ENCODE results near the gene HADH.
"Not testable (repeated sequence)": the region's sequence is repeated elsewhere in the genome, so short reads cannot be mapped to it uniquely, and the experiment has no call there.

Gene HADH

GRCh38 chr4:108031427-108032083 is 41.9 kb downstream of the HADH start:
- peak; percentile 33 to 69 for DNase-seq

- no peak for DNase-seq
These were observed 43.7 kb downstream of the HADH start for GRCh38 chr4:108033348-108033747.

- peak in 1 of 2 experiments; percentile 42 for DNase-seq
These were observed 44.9 kb downstream of the HADH start for GRCh38 chr4:108034565-108034964.

- DNase-seq = no peak
These were observed 46.0 kb downstream of the HADH start for GRCh38 chr4:108035691-108036090.

- DNase-seq = peak; percentile 38 to 76
These were observed 46.5 kb downstream of the HADH start for GRCh38 chr4:108036213-108036612.

GRCh38 chr4:108037884-108038283 is 48.2 kb downstream of the HADH start:
- no peak for DNase-seq

- DNase-seq = no peak
These were observed 53.2 kb downstream of the HADH start for GRCh38 chr4:108042927-108043326.

- no peak for DNase-seq
These were observed 53.8 kb downstream of the HADH start for GRCh38 chr4:108043526-108043925.

GRCh38 chr4:108044951-108045686 is 55.4 kb downstream of the HADH start:
- DNase-seq = no peak

GRCh38 chr4:108045687-108046024 is 56.0 kb downstream of the HADH start:
- no peak for DNase-seq

- no peak for DNase-seq
These were observed 57.5 kb downstream of the HADH start for GRCh38 chr4:108047199-108047598.

- no peak for DNase-seq
These were observed 58.5 kb downstream of the HADH start for GRCh38 chr4:108048157-108048556.

- DNase-seq = no peak
These were observed 59.3 kb downstream of the HADH start for GRCh38 chr4:108048997-108049396.

GRCh38 chr4:108049406-108049805 is 59.7 kb downstream of the HADH start:
- DNase-seq = peak in 1 of 2 experiments; percentile 44

GRCh38 chr4:108050166-108051111 is 60.8 kb downstream of the HADH start:
- DNase-seq = not testable (repeated sequence)

- DNase-seq = no peak
These were observed 61.7 kb downstream of the HADH start for GRCh38 chr4:108051343-108051742.

GRCh38 chr4:108052558-108053120 is 63.0 kb downstream of the HADH start:
- DNase-seq = no peak

- no peak for DNase-seq
These were observed 63.6 kb downstream of the HADH start for GRCh38 chr4:108053251-108053711.

GRCh38 chr4:108054025-108054638 is 64.4 kb downstream of the HADH start:
- DNase-seq = no peak

- DNase-seq = no peak
These were observed 66.1 kb downstream of the HADH start for GRCh38 chr4:108055787-108056186.

GRCh38 chr4:108056418-108056817 is 66.7 kb downstream of the HADH start:
- no peak for DNase-seq

- no peak for DNase-seq
These were observed 69.2 kb downstream of the HADH start for GRCh38 chr4:108058685-108059440.

All from stimulated activated CD4-positive, alpha-beta T cell treated with anti-CD3 and anti-CD28 coated beads, Interleukin-4, amount 100 ng/mL, for 4 hours (primary cell).